Globus pallidus (tissue), 1 donor: Measurements from ENCODE around the gene TPCN2.
"Not testable (repeated sequence)": the region's sequence is repeated elsewhere in the genome, so short reads cannot be mapped to it uniquely, and the experiment has no call there.

ENCODE experiments used
- DNase-seq: peaks from one replicate; pipeline ENCODE4 v3.0.0-alpha.2; 2015; ENCODE audit warnings: low spot score

The TPCN2 gene

GRCh38 chr11:69075421-69076128 lies 26.8 kb downstream of the TPCN2 start:
- DNase-seq, result peak; percentile 79

- no peak for DNase-seq
Observed at GRCh38 chr11:69076129-69076791, 27.5 kb downstream of the TPCN2 start.

- not testable (repeated sequence) for DNase-seq
Observed at GRCh38 chr11:69076977-69077376, 28.2 kb downstream of the TPCN2 start.

- DNase-seq, result no peak
Observed at GRCh38 chr11:69078508-69078907, 29.8 kb downstream of the TPCN2 start.

- DNase-seq, result no peak
Observed at GRCh38 chr11:69078930-69079605, 30.3 kb downstream of the TPCN2 start.

- DNase-seq, result no peak
Observed at GRCh38 chr11:69079661-69080256, 31.0 kb downstream of the TPCN2 start.

- no peak for DNase-seq
Observed at GRCh38 chr11:69080257-69080995, 31.7 kb downstream of the TPCN2 start.

GRCh38 chr11:69081180-69081579 lies 32.4 kb downstream of the TPCN2 start:
- no peak for DNase-seq

GRCh38 chr11:69083531-69084247 lies 35.0 kb downstream of the TPCN2 start:
- no peak for DNase-seq

- no peak for DNase-seq
Observed at GRCh38 chr11:69084371-69084770, 35.6 kb downstream of the TPCN2 start.

GRCh38 chr11:69085490-69086095 lies 36.9 kb downstream of the TPCN2 start:
- no peak for DNase-seq

GRCh38 chr11:69086152-69087132 lies 37.7 kb downstream of the TPCN2 start:
- DNase-seq, result no peak

GRCh38 chr11:69087133-69087524 lies 38.4 kb downstream of the TPCN2 start:
- no peak for DNase-seq

- DNase-seq, result no peak
Observed at GRCh38 chr11:69087811-69088210, 39.1 kb downstream of the TPCN2 start.

GRCh38 chr11:69088676-69089146 lies 40.0 kb downstream of the TPCN2 start:
- DNase-seq, result peak; percentile 52

GRCh38 chr11:69089258-69089657 lies 40.5 kb downstream of the TPCN2 start:
- no peak for DNase-seq

- DNase-seq, result no peak
Observed at GRCh38 chr11:69091638-69092165, 43.0 kb downstream of the TPCN2 start.

GRCh38 chr11:69092263-69092662 lies 43.5 kb downstream of the TPCN2 start:
- no peak for DNase-seq

- no peak for DNase-seq
Observed at GRCh38 chr11:69093106-69093505, 44.4 kb downstream of the TPCN2 start.
